DOHH2 (cell line): ENCODE measurements around the gene ELAVL1.

ENCODE experiments used
- H3F3A ChIP-seq: fragments of 200-600 bp; sonication (generic), shearing (Covaris generic); 2 replicates; pipeline ENCODE4 v1.6.0; 2016; ENCODE audit warnings: antibody characterized with exemption, mild to moderate bottlenecking; ENCODE audit not compliant: control insufficient read depth, insufficient read depth
- H3K27ac ChIP-seq: fragments of 200-600 bp; sonication (generic); 2 replicates; pipeline ENCODE4 v1.5.1; 2014; ENCODE audit warnings: low read depth, mild to moderate bottlenecking, low read length, moderate library complexity
- H3K27me3 ChIP-seq: fragments of 200-600 bp; sonication (generic); 2 replicates; pipeline ENCODE4 v1.6.1; 2014; ENCODE audit warnings: mild to moderate bottlenecking, low read length, mixed read lengths; ENCODE audit not compliant: control insufficient read depth
- H3K36me3 ChIP-seq: fragments of 200-600 bp; sonication (generic); 2 replicates; pipeline ENCODE4 v1.6.1; 2014; ENCODE audit warnings: mild to moderate bottlenecking, low read length, moderate library complexity, mixed read lengths; ENCODE audit not compliant: control insufficient read depth
- H3K4me1 ChIP-seq: fragments of 200-600 bp; sonication (generic); 2 replicates; pipeline ENCODE4 v1.6.1; 2014; ENCODE audit warnings: mild to moderate bottlenecking, low read length, mixed read lengths; ENCODE audit not compliant: control insufficient read depth
- H3K4me2 ChIP-seq: fragments of 200-600 bp; sonication (generic); 2 replicates; pipeline ENCODE4 v1.6.0; 2014; ENCODE audit warnings: mild to moderate bottlenecking, low read length, moderate library complexity
- H3K4me3 ChIP-seq: fragments of 200-600 bp; sonication (generic); 2 replicates; pipeline ENCODE4 v1.5.1; 2014; ENCODE audit warnings: mild to moderate bottlenecking, low read length, mixed read lengths
- H3K79me2 ChIP-seq: fragments of 200-600 bp; sonication (generic); 2 replicates; pipeline ENCODE4 v1.6.1; 2014; ENCODE audit warnings: mild to moderate bottlenecking, low read length, mixed read lengths; ENCODE audit not compliant: control insufficient read depth
- H3K9me2 ChIP-seq: fragments of 200-600 bp; sonication (generic); replicated peaks from 2 replicates; pipeline ENCODE4 v1.6.1; 2014; ENCODE audit warnings: mild to moderate bottlenecking, low read length, mixed read lengths; ENCODE audit not compliant: control insufficient read depth
- H3K9me3 ChIP-seq: fragments of 200-600 bp; sonication (generic); 2 replicates; pipeline ENCODE4 v1.6.1; 2014; ENCODE audit warnings: antibody characterized with exemption, low read length, mixed read lengths; ENCODE audit not compliant: control insufficient read depth, insufficient read depth
- H4K20me1 ChIP-seq: fragments of 200-600 bp; sonication (generic); 2 replicates; pipeline ENCODE4 v1.6.0; 2014; ENCODE audit warnings: low read depth, mild to moderate bottlenecking, antibody characterized with exemption, low read length, moderate library complexity; ENCODE audit not compliant: control insufficient read depth, insufficient read depth
- EZH2phosphoT487 ChIP-seq: fragments of 200-600 bp; sonication (generic); IDR thresholded peaks from 2 replicates; pipeline ENCODE4 v1.6.1; 2017; ENCODE audit warnings: borderline replicate concordance, mild to moderate bottlenecking, antibody characterized with exemption, low read length, moderate library complexity, mixed read lengths
- TF ChIP-seq, protein P1 (sequence below): fragments of 200-600 bp; sonication (generic); IDR thresholded peaks from one replicate; pipeline ENCODE4 v1.5.1; 2014; ENCODE audit warnings: antibody characterized with exemption, mild to moderate bottlenecking, low read depth, low read length; ENCODE audit not compliant: poor library complexity, severe bottlenecking

ELAVL1 gene

DNA sequence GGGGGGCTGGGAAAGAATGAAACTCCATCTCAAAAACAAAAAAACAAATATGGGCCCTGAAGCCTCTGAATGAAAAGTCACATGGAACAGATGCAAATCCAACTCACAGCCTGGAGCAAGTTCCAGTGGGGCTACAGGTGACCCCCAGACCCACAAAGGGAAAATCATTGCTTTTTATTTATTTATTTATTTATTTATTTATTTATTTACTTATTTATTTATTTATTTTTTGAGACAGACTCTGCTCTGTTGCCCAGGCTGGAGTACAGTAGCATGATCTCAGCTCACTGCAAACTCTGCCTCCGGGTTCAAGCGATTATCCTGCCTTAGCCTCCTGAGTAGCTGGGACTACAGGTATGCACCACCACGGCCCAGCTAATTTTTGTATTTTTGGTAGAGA lies 33.8 kb upstream of the ELAVL1 start:
- Histone ChIP-seq H3K4me3 (no peak overlapping the region), H3K4me2 (no peak overlapping the region), H3K36me3 (no peaks in the 10 kb centered on the region), H3K9me3 (no peaks in the 10 kb centered on the region), H3K27ac (no peak overlapping the region), H3K27me3 (peaks cover 3% of the 10 kb centered on the region; the same call in 1 of the 2 replicates), H3K79me2 (no peaks in the 10 kb centered on the region), H4K20me1 (no peaks in the 10 kb centered on the region), H3K4me1 (no peaks in the 10 kb centered on the region), H3F3A (no peaks in the 10 kb centered on the region), H3K9me2 (no peaks in the 10 kb centered on the region)
- TF ChIP-seq, protein P1, sequence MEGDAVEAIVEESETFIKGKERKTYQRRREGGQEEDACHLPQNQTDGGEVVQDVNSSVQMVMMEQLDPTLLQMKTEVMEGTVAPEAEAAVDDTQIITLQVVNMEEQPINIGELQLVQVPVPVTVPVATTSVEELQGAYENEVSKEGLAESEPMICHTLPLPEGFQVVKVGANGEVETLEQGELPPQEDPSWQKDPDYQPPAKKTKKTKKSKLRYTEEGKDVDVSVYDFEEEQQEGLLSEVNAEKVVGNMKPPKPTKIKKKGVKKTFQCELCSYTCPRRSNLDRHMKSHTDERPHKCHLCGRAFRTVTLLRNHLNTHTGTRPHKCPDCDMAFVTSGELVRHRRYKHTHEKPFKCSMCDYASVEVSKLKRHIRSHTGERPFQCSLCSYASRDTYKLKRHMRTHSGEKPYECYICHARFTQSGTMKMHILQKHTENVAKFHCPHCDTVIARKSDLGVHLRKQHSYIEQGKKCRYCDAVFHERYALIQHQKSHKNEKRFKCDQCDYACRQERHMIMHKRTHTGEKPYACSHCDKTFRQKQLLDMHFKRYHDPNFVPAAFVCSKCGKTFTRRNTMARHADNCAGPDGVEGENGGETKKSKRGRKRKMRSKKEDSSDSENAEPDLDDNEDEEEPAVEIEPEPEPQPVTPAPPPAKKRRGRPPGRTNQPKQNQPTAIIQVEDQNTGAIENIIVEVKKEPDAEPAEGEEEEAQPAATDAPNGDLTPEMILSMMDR = no peak
- TF ChIP-seq EZH2phosphoT487 = no peak

DNA sequence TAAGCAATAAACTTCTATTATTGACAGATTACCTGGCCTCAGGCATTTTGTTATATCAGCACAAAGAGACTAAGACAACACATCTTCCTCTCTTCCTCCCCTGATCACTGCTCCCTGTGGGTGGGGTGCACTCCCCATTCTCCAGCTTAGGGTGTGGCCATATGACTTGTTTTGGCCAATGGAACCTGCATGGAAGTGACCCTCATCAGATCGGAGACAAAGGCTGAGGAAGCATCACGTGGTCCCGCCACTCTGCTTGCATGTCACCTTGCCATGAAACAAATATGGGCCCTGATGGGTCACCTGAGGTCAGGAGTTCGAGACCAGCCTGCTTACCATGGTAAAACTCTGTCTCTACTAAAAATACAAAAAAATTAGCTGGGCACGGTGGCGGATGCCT lies 33.4 kb upstream of the ELAVL1 start:
- H3F3A ChIP-seq = no peaks in the 10 kb centered on the region
- peaks cover 3% of the 10 kb centered on the region; the same call in 1 of the 2 replicates for H3K27me3 ChIP-seq
- H3K36me3 ChIP-seq = no peaks in the 10 kb centered on the region
- H3K79me2 ChIP-seq = no peaks in the 10 kb centered on the region
- H3K27ac ChIP-seq = no peak overlapping the region
- H3K9me3 ChIP-seq = no peaks in the 10 kb centered on the region
- no peaks in the 10 kb centered on the region for H3K9me2 ChIP-seq
- no peak overlapping the region for H3K4me2 ChIP-seq
- no peaks in the 10 kb centered on the region for H3K4me1 ChIP-seq
- TF ChIP-seq EZH2phosphoT487 = no peak
- TF ChIP-seq, protein P1 = no peak
- no peak overlapping the region for H3K4me3 ChIP-seq
- no peaks in the 10 kb centered on the region for H4K20me1 ChIP-seq

DNA sequence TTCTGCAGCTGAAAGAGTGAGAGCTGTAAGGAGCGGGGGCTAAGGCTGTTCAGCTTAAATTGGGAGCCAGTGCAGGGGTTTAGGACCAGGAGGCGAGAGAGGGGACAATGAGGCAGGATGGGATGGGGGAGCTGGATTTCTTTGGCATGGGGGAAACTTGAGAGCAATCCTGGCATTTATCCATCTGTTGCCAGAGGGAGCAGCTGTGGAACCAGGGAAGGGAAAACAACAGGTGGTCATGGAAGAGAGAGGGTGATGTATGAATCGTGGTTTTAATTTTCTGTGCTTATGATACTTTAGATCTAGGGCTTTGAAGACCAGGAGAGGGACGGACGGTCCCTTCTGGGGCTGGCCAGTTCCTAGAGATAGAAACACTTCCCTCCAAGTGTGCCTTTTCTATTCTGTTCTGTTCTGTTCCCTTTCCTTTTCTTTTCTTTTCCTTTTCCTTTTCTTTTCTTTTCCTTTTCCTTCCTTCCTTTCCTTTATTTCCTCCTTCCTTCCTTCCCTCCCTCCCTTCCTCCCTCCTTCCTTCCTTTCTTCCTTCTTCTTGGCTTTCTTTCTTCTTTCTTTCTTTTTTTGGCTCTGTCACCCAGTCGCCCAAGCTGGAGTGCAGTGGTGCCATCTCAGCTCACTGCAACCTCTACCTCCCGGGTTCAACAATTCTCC lies 31.1 kb upstream of the ELAVL1 start:
- no peaks in the 10 kb centered on the region for H3K9me3 ChIP-seq
- no peak for TF ChIP-seq EZH2phosphoT487
- TF ChIP-seq, protein P1 = no peak
- peaks cover 3% of the 10 kb centered on the region; the same call in 1 of the 2 replicates for H3K27me3 ChIP-seq
- H3K4me1 ChIP-seq = no peaks in the 10 kb centered on the region
- no peak overlapping the region for H3K4me2 ChIP-seq
- no peak overlapping the region for H3K27ac ChIP-seq
- H4K20me1 ChIP-seq = no peaks in the 10 kb centered on the region
- no peaks in the 10 kb centered on the region for H3K36me3 ChIP-seq
- H3K4me3 ChIP-seq = no peak overlapping the region
- no peaks in the 10 kb centered on the region for H3K79me2 ChIP-seq
- no peaks in the 10 kb centered on the region for H3K9me2 ChIP-seq
- no peaks in the 10 kb centered on the region for H3F3A ChIP-seq
